MCF 10A (cell line): ENCODE measurements around the gene NLRC5. TPM values are rescaled to one million over a fixed set of nuclear protein-coding genes. Genes with fewer than 3 reads are reported as not detected.
"Not testable (repeated sequence)": the region's sequence is repeated elsewhere in the genome, so short reads cannot be mapped to it uniquely, and the experiment has no call there.

Experiments
- BruUV-seq: library from RNA; stranded (reverse); fragments of 400-500 nt; replicated peaks from 2 replicates; lab custom pipeline; 2021; lab: Mats Ljungman, UMichigan
- CTCF ChIA-PET: fragments of 300-600 bp; sonication (Branson Sonifier 250); formaldehyde crosslinking; extraction: SDS; loops from one replicate; lab custom pipeline; 2021; ENCODE audit warnings: antibody characterized with exemption, inconsistent platforms; lab: Yijun Ruan, JAX
- POLR2A ChIA-PET: fragments of 300-600, 350-650 bp; sonication (Branson Sonifier 250); formaldehyde crosslinking; extraction: SDS; loops from one replicate; lab custom pipeline; 2020; ENCODE audit warnings: antibody characterized with exemption, inconsistent platforms; lab: Yijun Ruan, JAX
- DNase-seq: peaks from one replicate; pipeline ENCODE4 v3.0.0-alpha.2; 2018; ENCODE audit not compliant: unreplicated experiment
- H3K27ac Mint-ChIP-seq: one replicate; pipeline ENCODE4 v1.8.0; 2022; ENCODE audit warnings: mild to moderate bottlenecking, low read depth, mixed read lengths; ENCODE audit not compliant: unreplicated experiment
- H3K27me3 Mint-ChIP-seq: one replicate; pipeline ENCODE4 v1.8.0; 2022; ENCODE audit warnings: mixed read lengths; ENCODE audit not compliant: insufficient read depth, unreplicated experiment
- H3K36me3 Mint-ChIP-seq: one replicate; pipeline ENCODE4 v1.8.0; 2022; ENCODE audit warnings: mild to moderate bottlenecking, moderate library complexity, mixed read lengths; ENCODE audit not compliant: insufficient read depth, unreplicated experiment
- H3K4me1 Mint-ChIP-seq: one replicate; pipeline ENCODE4 v1.8.0; 2022; ENCODE audit warnings: mixed read lengths; ENCODE audit not compliant: insufficient read depth, unreplicated experiment
- H3K4me3 Mint-ChIP-seq: one replicate; pipeline ENCODE4 v1.8.0; 2022; ENCODE audit warnings: mild to moderate bottlenecking, moderate library complexity, mixed read lengths; ENCODE audit not compliant: unreplicated experiment
- H3K9me3 Mint-ChIP-seq: one replicate; pipeline ENCODE4 v1.8.0; 2022; ENCODE audit warnings: mixed read lengths; ENCODE audit not compliant: unreplicated experiment
- intact Hi-C: fragments of 100-400 bp; cut with micrococcal nuclease; formaldehyde crosslinking; loops from 2 replicates; pipeline ENCODE4 v1.14.1; 2022
- total RNA-seq: library from RNA; stranded (reverse); gene quantifications from 2 replicates; pipeline ENCODE4 v1.2.3, GENCODE V29; 2022
- TF ChIP-seq, protein P1 (sequence below): fragments of 200-600 bp; IDR thresholded peaks from one replicate; pipeline ENCODE4 v1.8.0; 2022; ENCODE audit warnings: antibody characterized with exemption, mild to moderate bottlenecking; ENCODE audit not compliant: unreplicated experiment

Gene NLRC5
- total RNA-seq, 1 experiment from 2014 or later, result 8.0 TPM

DNA sequence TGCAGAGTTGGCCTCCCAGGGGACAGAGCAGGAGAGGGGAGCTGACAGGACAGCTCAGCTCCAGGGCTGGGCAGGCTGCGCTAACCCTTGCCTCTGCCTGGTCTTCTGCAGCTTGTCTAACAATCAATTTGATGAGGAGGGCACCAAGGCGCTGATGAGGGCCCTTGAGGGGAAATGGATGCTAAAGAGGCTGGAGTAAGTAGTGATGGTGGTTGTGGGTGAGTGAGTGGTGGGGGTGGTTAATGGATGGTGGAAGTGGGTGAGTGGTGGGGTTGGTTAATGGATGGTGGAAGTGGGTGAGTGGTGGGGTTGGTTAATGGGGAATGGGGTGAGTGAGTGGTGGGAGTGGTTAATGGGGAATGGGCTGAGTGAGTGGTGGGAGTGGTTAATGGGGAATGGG lies 81.1 kb downstream of the NLRC5 start:
- ChIA-PET CTCF (interaction anchor here (1.0 to 1.7 kb wide), 2 partner anchors 13 to 21 kb away, joined by 3 to 5 read pairs; no protein-coding TSS in a partner anchor), POLR2A (interaction anchor here (0.5 kb wide), 1 partner anchor 55 kb away, joined by 3 read pairs; no protein-coding TSS in a partner anchor)
- peaks cover 22% of the 10 kb centered on the region for H3K4me1 Mint-ChIP-seq
- TF ChIP-seq, protein P1, sequence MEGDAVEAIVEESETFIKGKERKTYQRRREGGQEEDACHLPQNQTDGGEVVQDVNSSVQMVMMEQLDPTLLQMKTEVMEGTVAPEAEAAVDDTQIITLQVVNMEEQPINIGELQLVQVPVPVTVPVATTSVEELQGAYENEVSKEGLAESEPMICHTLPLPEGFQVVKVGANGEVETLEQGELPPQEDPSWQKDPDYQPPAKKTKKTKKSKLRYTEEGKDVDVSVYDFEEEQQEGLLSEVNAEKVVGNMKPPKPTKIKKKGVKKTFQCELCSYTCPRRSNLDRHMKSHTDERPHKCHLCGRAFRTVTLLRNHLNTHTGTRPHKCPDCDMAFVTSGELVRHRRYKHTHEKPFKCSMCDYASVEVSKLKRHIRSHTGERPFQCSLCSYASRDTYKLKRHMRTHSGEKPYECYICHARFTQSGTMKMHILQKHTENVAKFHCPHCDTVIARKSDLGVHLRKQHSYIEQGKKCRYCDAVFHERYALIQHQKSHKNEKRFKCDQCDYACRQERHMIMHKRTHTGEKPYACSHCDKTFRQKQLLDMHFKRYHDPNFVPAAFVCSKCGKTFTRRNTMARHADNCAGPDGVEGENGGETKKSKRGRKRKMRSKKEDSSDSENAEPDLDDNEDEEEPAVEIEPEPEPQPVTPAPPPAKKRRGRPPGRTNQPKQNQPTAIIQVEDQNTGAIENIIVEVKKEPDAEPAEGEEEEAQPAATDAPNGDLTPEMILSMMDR, result no peak
- no peaks in the 10 kb centered on the region for H3K9me3 Mint-ChIP-seq
- no peaks in the 10 kb centered on the region for H3K36me3 Mint-ChIP-seq
- no peak overlapping the region for H3K27ac Mint-ChIP-seq
- intact Hi-C loops, result no loop called here
- DNase-seq, result no peak
- no peaks in the 10 kb centered on the region for H3K27me3 Mint-ChIP-seq
- no peak overlapping the region for H3K4me3 Mint-ChIP-seq
- no TSS peak for BruUV-seq

DNA sequence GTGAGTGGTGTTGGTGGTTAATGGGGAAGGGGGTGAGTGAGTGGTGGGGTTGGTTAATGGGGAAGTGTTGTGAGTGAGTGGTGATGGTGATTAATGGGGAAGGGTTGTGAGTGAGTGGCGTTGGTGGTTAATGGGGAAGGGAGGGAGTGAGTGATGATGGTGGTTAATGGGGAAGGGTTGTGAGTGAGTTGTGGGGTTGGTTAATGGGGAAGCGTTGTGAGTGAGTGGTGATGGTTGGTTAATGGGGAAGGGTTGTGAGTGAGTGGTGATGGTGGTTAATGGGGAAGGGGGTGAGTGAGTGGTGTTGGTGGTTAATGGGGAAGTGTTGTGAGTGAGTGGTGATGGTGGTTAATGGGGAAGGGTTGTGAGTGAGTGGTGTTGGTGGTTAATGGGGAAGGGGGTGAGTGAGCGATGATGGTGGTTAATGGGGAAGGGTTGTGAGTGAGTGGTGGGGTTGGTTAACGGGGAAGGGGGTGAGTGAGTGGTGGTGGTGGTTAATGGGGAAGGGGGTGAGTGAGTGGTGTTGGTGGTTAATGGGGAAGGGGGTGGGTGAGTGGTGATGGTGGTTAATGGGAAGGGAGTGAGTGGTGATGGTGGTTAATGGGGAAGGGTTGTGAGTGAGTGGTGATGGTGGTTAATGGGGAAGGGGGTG lies 81.8 kb downstream of the NLRC5 start:
- H3K27me3 Mint-ChIP-seq, DNase-seq, POLR2A ChIA-PET, H3K4me3 Mint-ChIP-seq, H3K9me3 Mint-ChIP-seq, BruUV-seq, intact Hi-C loops, H3K36me3 Mint-ChIP-seq: not testable (repeated sequence)
- Mint-ChIP-seq H3K4me1 (peaks cover 22% of the 10 kb centered on the region), H3K27ac (peak overlapping the region; percentile 49)
- CTCF ChIA-PET, result interaction anchor here (0.6 kb wide), 1 partner anchor 145 kb away, joined by 3 read pairs; no protein-coding TSS in a partner anchor

DNA sequence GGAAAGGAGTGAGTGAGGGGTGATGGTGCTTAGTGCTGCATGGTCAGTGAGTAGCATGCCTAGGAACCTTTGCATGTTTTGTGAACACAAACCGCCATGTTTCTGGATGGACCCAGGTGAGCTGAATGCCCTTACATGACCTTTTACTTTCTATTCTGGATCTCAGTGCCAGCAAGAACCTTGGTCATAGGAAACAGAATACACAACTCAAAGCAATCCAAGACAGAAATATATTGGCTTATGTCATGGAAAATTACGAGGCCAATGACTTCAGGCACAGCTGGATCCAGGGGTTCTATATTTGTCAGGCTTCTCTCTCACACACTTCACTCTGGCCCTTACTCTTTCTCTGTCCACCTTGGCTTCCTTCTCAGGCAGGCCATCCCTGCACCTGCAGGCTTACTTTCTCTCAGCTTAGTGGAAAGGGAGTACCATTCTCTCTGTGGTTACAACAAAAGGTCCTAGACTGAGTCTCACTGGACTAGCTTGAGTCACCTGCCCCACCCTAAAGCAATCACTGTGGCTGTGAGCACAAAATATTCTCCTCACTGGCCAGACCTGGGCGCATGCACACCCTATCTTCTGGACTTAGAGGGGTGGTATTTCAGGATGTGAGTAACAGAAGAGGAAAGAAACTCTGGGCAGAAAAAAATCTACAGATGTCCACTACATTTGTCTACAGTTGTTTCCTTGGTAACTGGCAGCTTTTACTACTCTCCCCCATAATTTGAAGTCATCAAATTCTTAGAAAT lies 82.7 kb downstream of the NLRC5 start:
- ChIA-PET POLR2A (no interaction called here), CTCF (interaction anchor here (0.6 to 3.1 kb wide), 4 partner anchors 12 to 204 kb away, joined by 3 to 23 read pairs (median 4); no protein-coding TSS in a partner anchor)
- intact Hi-C loops, result no loop called here
- peak; percentile 52 for DNase-seq
- no peak overlapping the region for H3K4me3 Mint-ChIP-seq
- H3K36me3 Mint-ChIP-seq, result no peaks in the 10 kb centered on the region
- H3K27ac Mint-ChIP-seq, result peak overlapping the region; percentile 76
- TF ChIP-seq, protein P1, result no peak
- peaks cover 22% of the 10 kb centered on the region for H3K4me1 Mint-ChIP-seq
- no TSS peak for BruUV-seq
- H3K9me3 Mint-ChIP-seq, result no peaks in the 10 kb centered on the region
- H3K27me3 Mint-ChIP-seq, result no peaks in the 10 kb centered on the region

DNA sequence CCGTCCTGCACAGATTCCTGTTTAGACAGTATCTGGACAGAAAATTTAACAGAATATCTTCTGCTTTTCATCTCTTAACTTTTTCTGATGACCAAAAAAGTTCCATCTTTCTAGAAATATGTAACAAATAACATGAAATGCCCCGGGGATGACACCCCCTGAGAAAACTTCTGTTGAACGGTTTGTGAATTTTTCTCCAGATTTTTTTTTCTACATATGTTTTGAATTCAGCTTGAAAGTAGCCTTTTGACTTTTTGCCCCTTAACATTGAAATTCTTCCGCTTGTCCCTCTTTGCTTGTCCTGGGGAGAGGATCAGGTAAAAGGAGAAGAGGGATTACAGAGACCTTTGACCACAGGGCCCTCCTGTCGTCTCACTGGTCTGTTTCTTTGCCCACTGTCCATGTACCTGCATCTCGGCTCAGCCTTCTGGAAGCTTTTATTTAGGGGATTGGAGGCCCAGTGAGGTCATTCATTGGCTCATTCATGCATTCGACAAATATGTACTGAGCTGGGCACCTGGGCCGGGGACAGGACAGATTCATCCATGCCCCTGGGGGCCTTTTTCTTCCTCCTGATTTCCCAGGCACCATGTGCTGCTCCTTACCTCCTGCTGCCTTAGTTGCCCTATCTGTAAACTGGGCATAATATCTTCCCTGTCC lies 83.4 kb downstream of the NLRC5 start:
- BruUV-seq, result no TSS peak
- ChIA-PET CTCF (interaction anchor here (0.6 to 3.1 kb wide), 3 partner anchors 11 to 205 kb away, joined by 3 to 23 read pairs (median 4); no protein-coding TSS in a partner anchor), POLR2A (no interaction called here)
- DNase-seq, result no peak
- Mint-ChIP-seq H3K9me3 (no peaks in the 10 kb centered on the region), H3K4me3 (no peak overlapping the region), H3K27ac (no peak overlapping the region), H3K36me3 (no peaks in the 10 kb centered on the region), H3K4me1 (peaks cover 22% of the 10 kb centered on the region), H3K27me3 (no peaks in the 10 kb centered on the region)
- intact Hi-C loops, result no loop called here
- TF ChIP-seq, protein P1, result no peak
